ENCODE measurements around the gene RAX2.

RAX2 gene

DNA sequence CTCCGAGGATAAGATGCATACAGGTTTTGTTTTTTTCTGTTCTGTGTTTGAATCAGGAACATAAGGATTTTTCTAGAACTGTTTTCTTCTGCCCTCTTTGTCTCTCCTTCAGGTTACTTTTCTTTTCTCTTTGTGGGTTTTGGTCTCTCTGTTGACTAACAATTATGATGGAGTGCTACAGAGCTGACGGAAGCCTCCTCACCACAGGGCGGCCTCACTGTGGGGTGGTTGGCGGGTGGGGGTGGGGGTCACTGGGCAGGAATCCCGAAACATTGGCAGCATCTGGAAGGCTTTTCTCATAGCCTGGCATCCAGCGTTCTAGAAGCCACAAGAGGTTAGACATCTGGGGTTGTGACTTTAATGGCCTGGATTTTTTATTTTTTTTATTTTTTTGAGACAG, 26.1 kb upstream of the RAX2 start:
- FAIRE-seq (no peak), DNase-seq (ENCODE audit: insufficient read length) (no peak)
- no peak for TF ChIP-seq POLR2AphosphoS5 (IDR thresholded peaks at IDR 0.05; ENCODE audit: low read depth, low read length)
- no peak for TF ChIP-seq TAF1 (IDR thresholded peaks at IDR 0.05; ENCODE audit: borderline replicate concordance, low read depth, low read length)

DNA sequence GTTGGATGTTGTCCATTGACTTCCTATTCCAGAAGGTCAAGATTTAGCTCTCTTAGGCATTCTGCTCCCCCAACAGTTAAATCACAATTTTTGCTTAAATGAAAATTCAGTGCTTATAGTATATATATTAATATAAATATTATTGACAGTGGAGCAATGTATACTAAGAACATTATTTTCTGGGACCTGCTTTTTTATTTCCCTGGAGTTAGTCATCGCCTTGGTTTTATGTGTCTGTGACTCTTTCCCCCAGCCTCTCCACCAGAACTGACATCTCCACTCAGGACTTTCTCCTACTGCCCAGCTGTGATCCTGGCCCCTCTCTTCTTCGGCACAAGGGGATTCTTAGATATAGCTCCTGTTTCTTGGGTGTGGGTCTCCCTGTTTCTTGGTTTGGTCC, 24.3 kb upstream of the RAX2 start:
- no peak for FAIRE-seq
- no peak for DNase-seq (ENCODE audit: insufficient read length)
- TF ChIP-seq POLR2A (IDR thresholded peaks at IDR 0.05; ENCODE audit: low read depth, low read length) (no peak), POLR2AphosphoS5 (IDR thresholded peaks at IDR 0.05; ENCODE audit: low read depth, low read length) (no peak), TAF1 (IDR thresholded peaks at IDR 0.05; ENCODE audit: borderline replicate concordance, low read depth, low read length) (no peak)

- TF ChIP-seq TAF1 (IDR thresholded peaks at IDR 0.05; ENCODE audit: borderline replicate concordance, low read depth, low read length) (no peak), POLR2AphosphoS5 (IDR thresholded peaks at IDR 0.05; ENCODE audit: low read depth, low read length) (no peak), POLR2A (IDR thresholded peaks at IDR 0.05; ENCODE audit: low read depth, low read length) (no peak)
- no peak for DNase-seq (ENCODE audit: insufficient read length)
- no peak for FAIRE-seq
These were observed 21.8 kb upstream of the RAX2 start for GRCh38 chr19:3793799-3794198.

GRCh38 chr19:3792114-3792513, 20.1 kb upstream of the RAX2 start:
- FAIRE-seq (no peak), DNase-seq (ENCODE audit: insufficient read length) (no peak)
- TF ChIP-seq POLR2AphosphoS5 (IDR thresholded peaks at IDR 0.05; ENCODE audit: low read depth, low read length) (no peak), POLR2A (IDR thresholded peaks at IDR 0.05; ENCODE audit: low read depth, low read length) (no peak)

- no peak for TF ChIP-seq TAF1 (IDR thresholded peaks at IDR 0.05; ENCODE audit: borderline replicate concordance, low read depth, low read length)
- no peak for TF ChIP-seq POLR2A (IDR thresholded peaks at IDR 0.05; ENCODE audit: low read depth, low read length)
- no peak for TF ChIP-seq POLR2AphosphoS5 (IDR thresholded peaks at IDR 0.05; ENCODE audit: low read depth, low read length)
- FAIRE-seq (no peak), DNase-seq (ENCODE audit: insufficient read length) (no peak)
These were observed 18.9 kb upstream of the RAX2 start for GRCh38 chr19:3790941-3791340.

GRCh38 chr19:3790209-3790734, 18.2 kb upstream of the RAX2 start:
- TF ChIP-seq POLR2A (IDR thresholded peaks at IDR 0.05; ENCODE audit: low read depth, low read length) (no peak), POLR2AphosphoS5 (IDR thresholded peaks at IDR 0.05; ENCODE audit: low read depth, low read length) (no peak), TAF1 (IDR thresholded peaks at IDR 0.05; ENCODE audit: borderline replicate concordance, low read depth, low read length) (no peak)
- DNase-seq (ENCODE audit: insufficient read length), result no peak
- no peak for FAIRE-seq

DNA sequence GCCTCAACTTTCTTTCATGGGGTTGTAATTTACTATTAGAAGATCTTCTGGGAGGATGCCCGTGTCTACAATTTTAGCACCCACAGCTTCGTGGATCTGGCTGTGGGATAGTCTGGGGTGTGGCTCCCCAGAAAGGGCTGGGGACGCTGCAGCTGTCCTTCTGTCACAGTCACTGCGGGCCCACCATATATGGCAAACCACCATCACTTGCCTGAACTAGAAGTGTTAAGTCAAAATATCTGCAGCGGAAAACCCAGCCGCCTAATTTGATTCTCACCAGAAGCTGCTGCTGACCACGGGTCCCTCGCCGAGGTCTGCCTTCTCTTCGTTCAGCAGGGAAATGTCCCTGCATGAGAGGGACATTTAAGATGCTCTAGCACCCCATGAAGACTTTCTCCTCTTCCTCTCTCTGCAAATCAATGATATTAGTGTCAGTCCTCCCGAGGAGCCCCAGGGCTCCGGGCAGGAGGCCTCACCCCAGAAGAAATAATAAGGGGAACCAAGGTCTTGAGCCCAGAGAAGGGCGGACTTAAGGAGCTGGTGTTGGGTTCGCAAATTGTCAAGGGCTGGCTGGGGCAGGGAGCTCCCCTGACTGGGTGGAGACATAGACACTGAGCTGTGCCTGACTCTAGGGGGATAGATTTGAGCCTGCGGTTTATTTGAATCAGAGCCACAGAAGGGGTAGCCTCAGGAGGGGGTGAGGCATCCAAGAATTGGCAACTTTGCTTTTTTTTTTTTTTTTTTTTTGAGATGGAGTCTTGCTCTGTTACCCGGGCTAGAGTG, 17.2 kb upstream of the RAX2 start:
- FAIRE-seq (no peak), DNase-seq (ENCODE audit: insufficient read length) (no peak)
- no peak for TF ChIP-seq POLR2AphosphoS5 (IDR thresholded peaks at IDR 0.05; ENCODE audit: low read depth, low read length)
- no peak for TF ChIP-seq TAF1 (IDR thresholded peaks at IDR 0.05; ENCODE audit: borderline replicate concordance, low read depth, low read length)
- TF ChIP-seq POLR2A (IDR thresholded peaks at IDR 0.05; ENCODE audit: low read depth, low read length), result no peak

DNA sequence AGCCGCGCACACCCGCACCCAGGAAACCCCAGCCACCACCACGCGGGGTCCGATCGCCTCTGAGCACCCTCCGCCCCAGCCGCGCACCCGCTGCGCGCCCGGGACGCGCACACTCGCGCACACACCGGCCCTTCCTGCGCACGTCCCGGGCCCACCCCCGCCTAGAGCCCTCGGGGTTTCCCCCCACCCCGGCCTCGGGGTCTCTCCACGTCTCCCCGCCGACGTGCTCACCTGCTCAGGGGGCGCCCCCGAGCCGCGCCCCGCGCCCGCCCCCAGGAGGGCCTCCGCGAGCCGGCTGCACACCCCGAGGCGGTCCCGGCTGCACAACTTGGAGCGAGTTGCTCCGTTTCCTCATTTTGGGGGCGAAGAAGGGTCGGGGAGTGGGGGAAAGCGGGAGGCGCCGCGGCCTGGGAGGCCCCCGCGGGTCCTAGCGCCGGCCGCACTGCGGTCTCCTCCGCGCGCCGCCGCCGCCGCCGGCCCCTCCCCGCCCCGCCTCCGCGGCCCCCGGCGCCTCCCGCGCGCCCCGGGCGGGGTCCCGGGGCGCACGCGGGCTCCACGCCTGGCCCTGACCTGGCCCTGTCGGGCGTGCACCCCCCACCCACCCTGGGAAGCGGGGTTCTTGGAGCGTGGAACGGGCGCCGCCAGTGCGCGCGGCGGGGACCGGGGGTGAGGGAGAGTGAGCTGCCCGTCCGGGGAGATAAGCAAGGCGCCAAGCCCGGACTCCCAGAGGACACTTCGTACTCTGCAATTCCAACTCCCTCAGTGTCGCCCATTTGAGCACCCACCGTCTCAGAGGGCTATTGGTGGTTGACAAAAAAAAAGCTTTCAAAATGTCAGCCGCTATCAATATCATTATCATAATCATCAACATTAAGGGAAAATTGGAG, 14.2 kb upstream of the RAX2 start, which contains the start of gene MATK:
TSS of gene MATK (minus strand) at position 444 of the 887 bp plus-strand sequence. CDS start 1,246 bp downstream, outside the sequence.
- DNase-seq (ENCODE audit: insufficient read length) (no peak), FAIRE-seq (no peak)
- TF ChIP-seq POLR2A (IDR thresholded peaks at IDR 0.05; ENCODE audit: low read depth, low read length), result no peak
- no peak for TF ChIP-seq TAF1 (IDR thresholded peaks at IDR 0.05; ENCODE audit: borderline replicate concordance, low read depth, low read length)
- no peak for TF ChIP-seq POLR2AphosphoS5 (IDR thresholded peaks at IDR 0.05; ENCODE audit: low read depth, low read length)

DNA sequence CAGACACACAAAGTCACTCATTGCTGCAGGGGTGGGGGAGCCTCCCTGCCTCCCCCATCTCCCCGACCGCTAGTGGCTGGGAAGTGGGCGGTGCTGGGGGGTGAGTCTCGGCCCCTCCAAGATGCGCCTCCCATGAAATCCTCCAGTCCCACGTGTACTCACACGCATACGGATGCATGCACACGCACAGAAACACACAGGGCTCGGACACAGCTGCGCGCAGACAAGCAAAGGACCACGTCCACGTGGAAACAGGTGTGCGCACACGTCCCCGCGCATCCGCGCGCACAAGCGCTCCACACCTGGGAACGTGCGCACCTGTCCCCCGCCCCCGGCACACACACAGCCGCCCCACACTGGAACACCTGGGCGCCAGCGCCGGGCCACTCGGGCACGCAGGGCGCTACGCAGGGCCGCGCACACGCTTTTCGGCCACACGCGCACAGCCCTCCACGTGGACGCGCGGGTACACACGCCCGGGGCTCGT, 13.5 kb upstream of the RAX2 start:
- TF ChIP-seq TAF1 (IDR thresholded peaks at IDR 0.05; ENCODE audit: borderline replicate concordance, low read depth, low read length), result no peak
- no peak for TF ChIP-seq POLR2AphosphoS5 (IDR thresholded peaks at IDR 0.05; ENCODE audit: low read depth, low read length)
- no peak for TF ChIP-seq POLR2A (IDR thresholded peaks at IDR 0.05; ENCODE audit: low read depth, low read length)
- no peak for FAIRE-seq
- DNase-seq (ENCODE audit: insufficient read length), result no peak

GRCh38 chr19:3784607-3785450, 12.8 kb upstream of the RAX2 start:
- no peak for DNase-seq (ENCODE audit: insufficient read length)
- TF ChIP-seq POLR2AphosphoS5 (IDR thresholded peaks at IDR 0.05; ENCODE audit: low read depth, low read length), result no peak
- no peak for TF ChIP-seq TAF1 (IDR thresholded peaks at IDR 0.05; ENCODE audit: borderline replicate concordance, low read depth, low read length)
- TF ChIP-seq POLR2A (IDR thresholded peaks at IDR 0.05; ENCODE audit: low read depth, low read length), result no peak
- no peak for FAIRE-seq
